ENCODE data around the gene NUBPL.

Gene NUBPL

DNA sequence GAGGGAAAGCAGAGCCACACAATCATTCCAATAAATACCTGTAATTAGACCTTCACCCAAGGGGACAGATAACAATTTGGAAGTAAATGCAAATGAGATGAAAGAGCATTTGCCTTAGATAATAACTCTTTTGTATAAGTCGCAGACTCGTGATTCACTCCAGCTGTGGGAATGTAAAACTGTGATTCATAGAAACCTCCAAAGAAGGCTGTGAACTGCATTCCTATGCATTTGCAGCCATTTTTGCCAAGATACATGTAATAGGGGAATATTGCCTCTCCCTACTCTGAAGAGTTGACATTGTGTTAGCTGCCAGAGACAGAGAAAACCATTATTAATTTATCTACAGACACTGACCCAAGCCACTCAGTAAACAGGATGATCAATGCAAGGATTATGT is 334.0 kb downstream of the NUBPL start:
- no peak for TF ChIP-seq CTCF (IDR thresholded peaks at IDR 0.05)

GRCh38 chr14:31895646-31896045 is 334.4 kb downstream of the NUBPL start:
- TF ChIP-seq CTCF (IDR thresholded peaks at IDR 0.05) = no peak

- no peak for TF ChIP-seq CTCF (IDR thresholded peaks at IDR 0.05)
These were observed 336.5 kb downstream of the NUBPL start for GRCh38 chr14:31897581-31898186.

- no peak for TF ChIP-seq CTCF (IDR thresholded peaks at IDR 0.05)
These were observed 337.8 kb downstream of the NUBPL start for GRCh38 chr14:31898838-31899528.

DNA sequence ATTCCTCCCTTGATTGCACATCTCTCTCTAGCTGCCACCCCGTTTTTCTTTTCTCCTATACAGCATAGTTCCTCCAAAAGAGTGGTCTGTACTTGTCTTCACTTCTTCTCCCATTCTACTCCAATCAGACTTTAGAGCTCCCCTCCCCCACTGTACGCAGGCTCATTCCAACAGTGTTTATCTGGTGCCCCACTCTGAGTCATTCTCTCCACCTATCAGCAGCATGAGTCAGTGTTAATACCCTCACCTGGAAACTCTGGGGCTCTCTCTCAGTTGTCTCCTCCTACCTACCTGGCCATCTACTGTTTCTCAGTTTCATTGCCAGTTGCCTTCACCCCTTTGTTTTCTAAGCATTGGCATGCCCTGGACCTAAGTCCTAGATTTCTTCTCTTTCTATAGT is 340.8 kb downstream of the NUBPL start:
- TF ChIP-seq CTCF (IDR thresholded peaks at IDR 0.05) = no peak

GRCh38 chr14:31902945-31903646 is 341.9 kb downstream of the NUBPL start:
- TF ChIP-seq CTCF (IDR thresholded peaks at IDR 0.05) = no peak

GRCh38 chr14:31909977-31910376 is 348.8 kb downstream of the NUBPL start:
- TF ChIP-seq CTCF (IDR thresholded peaks at IDR 0.05) = no peak
